Measurements from ENCODE around the gene ANKRD52. TPM values are rescaled to one million over a fixed set of nuclear protein-coding genes. Genes with fewer than 3 reads are reported as not detected.

Gene ANKRD52
- total and polyA plus RNA-seq, 2 donors from 2014 or later = 8.6 to 46.4 TPM

GRCh38 chr12:56296295-56296694, 38.1 kb upstream of the ANKRD52 start:
- no peak for DNase-seq
- no peak overlapping the region for H3K9ac ChIP-seq (ENCODE audit: low read length in 3 of 3)
- no peak for TF ChIP-seq CTCF (IDR thresholded peaks at IDR 0.05; ENCODE audit: borderline replicate concordance, extremely low read depth, insufficient read depth)
- no peak overlapping the region for H3K27ac ChIP-seq (ENCODE audit: low read depth in 2 of 2, low read length in 2 of 2)
- H3K4me3 ChIP-seq (ENCODE audit: low read length in 3 of 3) = no peak overlapping the region
- H3K9me3 ChIP-seq (ENCODE audit: control insufficient read depth in 2 of 3, insufficient read depth in 1 of 3, low read length in 3 of 3) = no peaks in the 10 kb centered on the region
- peaks cover 0 to 31% (median 19%) of the 10 kb centered on the region in 3 donors for H3K4me1 ChIP-seq (ENCODE audit: control insufficient read depth in 2 of 3, insufficient read depth in 2 of 3, low read depth in 1 of 3, low read length in 3 of 3)
- intact Hi-C loops (cut with DNase I) = no loop called here
- no peaks in the 10 kb centered on the region for H3K27me3 ChIP-seq (ENCODE audit: control insufficient read depth, insufficient read depth, low read length)
- peaks cover 2 to 5% (median 4%) of the 10 kb centered on the region in 3 donors for H3K36me3 ChIP-seq (ENCODE audit: control insufficient read depth in 2 of 3, insufficient read depth in 3 of 3, low read length in 3 of 3)
- no peak for FAIRE-seq

- Histone ChIP-seq H3K4me1 (ENCODE audit: control insufficient read depth in 2 of 3, insufficient read depth in 2 of 3, low read depth in 1 of 3, low read length in 3 of 3) (peaks cover 0 to 15% (median 7%) of the 10 kb centered on the region in 3 donors), H3K27ac (ENCODE audit: low read depth in 2 of 2, low read length in 2 of 2) (no peak overlapping the region), H3K27me3 (ENCODE audit: control insufficient read depth, insufficient read depth, low read length) (no peaks in the 10 kb centered on the region), H3K9me3 (ENCODE audit: control insufficient read depth in 2 of 3, insufficient read depth in 1 of 3, low read length in 3 of 3) (no peaks in the 10 kb centered on the region), H3K4me3 (ENCODE audit: low read length in 3 of 3) (no peak overlapping the region), H3K36me3 (ENCODE audit: control insufficient read depth in 2 of 3, insufficient read depth in 3 of 3, low read length in 3 of 3) (peaks cover 4 to 11% (median 4%) of the 10 kb centered on the region in 3 donors), H3K9ac (ENCODE audit: low read length in 3 of 3) (no peak overlapping the region)
- no peak for FAIRE-seq
- no peak for DNase-seq
- TF ChIP-seq CTCF (IDR thresholded peaks at IDR 0.05; ENCODE audit: borderline replicate concordance, extremely low read depth, insufficient read depth) = no peak
- intact Hi-C loops (cut with DNase I) = no loop called here
Measured at GRCh38 chr12:56293795-56294194, 35.6 kb upstream of the ANKRD52 start.

GRCh38 chr12:56288705-56289387, 30.7 kb upstream of the ANKRD52 start:
- no peak for TF ChIP-seq CTCF (IDR thresholded peaks at IDR 0.05; ENCODE audit: borderline replicate concordance, extremely low read depth, insufficient read depth)
- FAIRE-seq (no peak), DNase-seq (no peak)
- no peaks in the 10 kb centered on the region for H3K9me3 ChIP-seq (ENCODE audit: control insufficient read depth in 2 of 3, insufficient read depth in 1 of 3, low read length in 3 of 3)
- no peaks in the 10 kb centered on the region for H3K27me3 ChIP-seq (ENCODE audit: control insufficient read depth, insufficient read depth, low read length)
- no peak overlapping the region for H3K27ac ChIP-seq (ENCODE audit: low read depth in 2 of 2, low read length in 2 of 2)
- H3K36me3 ChIP-seq (ENCODE audit: control insufficient read depth in 2 of 3, insufficient read depth in 3 of 3, low read length in 3 of 3) = peaks cover 0 to 22% (median 9%) of the 10 kb centered on the region in 3 donors
- H3K4me3 ChIP-seq (ENCODE audit: low read length in 3 of 3) = no peak overlapping the region
- H3K9ac ChIP-seq (ENCODE audit: low read length in 3 of 3) = no peak overlapping the region
- intact Hi-C loops (cut with DNase I) = no loop called here
- peaks cover 0 to under 1% (median 0%) of the 10 kb centered on the region in 3 donors for H3K4me1 ChIP-seq (ENCODE audit: control insufficient read depth in 2 of 3, insufficient read depth in 2 of 3, low read depth in 1 of 3, low read length in 3 of 3)
